NCI-H1436 treated with DMSO at 0.1 percent for 48 hours (cell line): ENCODE data around the gene OAS1.

Source experiments
- DNase-seq: peaks from one replicate; lab custom pipeline; 2025; lab: John Stamatoyannopoulos, UW

Gene OAS1

GRCh38 chr12:112906712-112907414 is at the start of gene OAS1:
OAS1 (plus strand) TSS chr12:112906962; CDS start chr12:112907040, 78 bp downstream.
- no peak for DNase-seq

DNA sequence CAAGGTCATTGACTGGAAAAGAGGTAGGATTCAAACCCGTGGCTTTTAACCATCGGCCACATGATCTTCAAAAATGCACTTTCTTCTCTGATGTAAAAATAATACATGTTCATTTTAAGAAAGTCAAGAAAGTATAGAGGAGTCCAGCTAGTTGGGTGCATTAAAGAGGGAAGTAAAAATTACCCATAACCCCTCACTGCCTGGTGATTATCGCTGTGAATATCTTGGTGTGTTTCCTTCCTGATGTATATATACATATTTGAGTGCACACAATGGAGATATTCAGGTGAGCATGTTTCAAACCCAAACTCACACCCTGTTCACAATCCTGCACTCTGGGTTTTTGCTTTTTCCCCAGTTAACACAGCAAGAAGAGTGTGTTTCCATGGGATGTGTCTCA is 47.5 kb upstream of the OAS1 start:
- DNase-seq: no peak

GRCh38 chr12:112860181-112860580 is 46.6 kb upstream of the OAS1 start:
- DNase-seq: no peak

DNA sequence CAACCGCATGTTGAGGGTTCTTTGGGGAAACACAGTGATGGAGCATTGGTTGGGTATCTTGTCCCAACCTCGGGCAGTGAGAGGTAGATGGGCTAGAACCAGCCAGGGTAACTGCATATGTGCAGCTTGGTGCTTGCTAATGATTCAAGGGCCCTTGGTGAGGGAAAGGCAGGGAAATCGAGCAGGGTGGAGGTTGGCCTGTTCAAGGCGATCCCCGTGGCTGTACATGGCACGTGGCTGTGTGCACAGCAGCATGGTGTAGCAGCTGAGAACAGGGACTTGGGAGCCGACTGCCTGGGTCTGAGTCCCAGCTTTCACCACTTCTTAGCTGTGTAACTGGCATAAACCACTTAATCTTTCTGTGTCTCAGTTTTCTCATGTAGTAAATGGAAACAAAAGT is 45.5 kb upstream of the OAS1 start:
- DNase-seq: no peak

GRCh38 chr12:112862636-112863290 is 44.0 kb upstream of the OAS1 start:
- no peak for DNase-seq

DNA sequence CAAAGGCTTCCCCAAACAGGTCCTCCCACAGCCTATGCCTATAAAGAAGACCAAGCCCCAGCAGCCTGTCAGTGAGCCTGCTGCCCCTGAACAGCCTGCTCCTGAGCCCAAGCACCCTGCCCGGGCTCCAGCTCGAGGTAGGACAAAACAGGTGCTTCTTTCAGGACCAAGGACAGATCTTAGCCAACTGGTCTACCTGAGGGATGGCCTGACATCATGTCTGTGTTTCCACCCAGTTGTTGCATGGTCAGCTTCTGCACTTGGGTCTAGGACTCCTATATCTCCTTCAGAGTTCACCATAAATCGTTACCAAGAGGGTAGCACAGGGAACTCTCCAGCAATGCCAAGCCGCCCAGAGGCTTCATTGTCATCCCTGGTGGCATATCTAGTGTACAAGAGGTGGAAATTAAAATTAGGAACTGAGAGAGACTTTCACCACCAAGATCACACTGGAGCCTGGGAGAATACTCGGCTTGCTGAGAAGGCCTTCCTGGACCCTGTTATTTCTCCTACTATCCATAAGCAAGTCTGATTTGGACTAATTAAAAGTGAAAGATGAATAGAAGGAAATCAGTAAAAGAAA is 38.2 kb upstream of the OAS1 start:
- no peak for DNase-seq

GRCh38 chr12:112869091-112869490 is 37.7 kb upstream of the OAS1 start:
- DNase-seq: no peak

GRCh38 chr12:112869778-112870177 is 37.0 kb upstream of the OAS1 start:
- DNase-seq: no peak

GRCh38 chr12:112870267-112870980 is 36.3 kb upstream of the OAS1 start:
- no peak for DNase-seq

- no peak for DNase-seq
These were observed 31.2 kb upstream of the OAS1 start for GRCh38 chr12:112875608-112876007.

GRCh38 chr12:112876506-112876905 is 30.3 kb upstream of the OAS1 start:
- no peak for DNase-seq

DNA sequence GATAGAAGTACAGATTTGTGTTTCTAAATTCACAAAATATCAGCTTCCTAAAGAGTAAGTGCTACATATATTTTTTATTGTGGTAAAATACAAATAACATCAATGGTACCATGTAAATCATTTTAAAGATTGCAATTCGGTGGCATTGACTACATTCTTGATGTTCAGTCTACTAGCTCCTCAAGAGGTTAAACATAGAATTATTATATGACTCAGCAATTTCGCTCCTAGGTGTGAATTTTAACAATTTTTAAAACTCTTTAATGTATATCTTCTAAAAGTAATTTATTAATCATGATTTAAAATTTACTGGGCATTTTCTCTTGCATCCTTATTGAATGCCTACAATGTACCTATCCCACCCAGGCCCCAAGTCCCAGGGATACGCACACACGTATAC is 29.8 kb upstream of the OAS1 start:
- DNase-seq: no peak

- no peak for DNase-seq
These were observed 28.3 kb upstream of the OAS1 start for GRCh38 chr12:112878488-112878887.

DNA sequence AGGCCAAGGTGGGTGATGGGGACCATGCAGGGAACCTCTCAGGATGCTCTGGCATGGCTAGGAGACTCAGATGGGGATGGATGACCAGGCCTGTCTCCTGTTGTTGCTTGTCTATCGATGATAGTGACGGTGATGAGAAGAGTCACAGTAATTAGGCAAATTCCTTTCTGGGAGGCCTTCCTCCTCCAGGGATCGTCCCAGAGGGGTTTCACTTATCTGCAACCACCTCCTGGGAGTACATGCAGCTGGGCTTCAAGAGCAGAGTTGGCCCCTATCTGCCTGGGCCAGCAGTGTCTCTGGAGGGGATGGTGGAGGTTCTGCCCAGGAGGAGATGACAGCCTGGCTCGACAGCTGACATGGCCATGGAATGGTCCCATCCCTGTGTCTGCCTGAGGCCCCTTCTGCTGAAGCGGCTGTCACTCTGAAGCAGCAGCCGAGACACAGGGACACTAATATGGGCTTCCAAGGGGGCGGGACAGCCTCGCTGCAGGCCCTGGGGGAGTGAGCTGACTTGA is 27.5 kb upstream of the OAS1 start:
- no peak for DNase-seq

DNA sequence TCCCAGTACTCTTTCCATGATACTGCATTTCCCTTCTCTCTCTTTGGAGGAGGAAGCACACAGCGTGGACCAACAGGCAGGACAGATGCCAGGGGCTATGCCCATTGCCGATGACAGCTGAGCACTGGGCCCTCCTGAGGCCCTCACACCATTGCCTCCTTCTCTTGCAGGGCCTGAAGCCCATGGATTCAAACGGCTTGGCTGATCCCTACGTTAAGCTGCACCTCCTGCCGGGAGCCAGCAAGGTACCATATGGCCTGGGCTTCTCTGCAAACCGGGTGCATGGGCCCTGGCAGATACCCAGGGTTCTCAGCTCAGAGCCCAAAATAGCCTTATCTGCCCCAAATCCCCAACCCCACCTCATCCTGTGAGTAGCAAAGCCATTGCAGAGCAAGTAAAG is 25.2 kb upstream of the OAS1 start:
- DNase-seq: no peak

DNA sequence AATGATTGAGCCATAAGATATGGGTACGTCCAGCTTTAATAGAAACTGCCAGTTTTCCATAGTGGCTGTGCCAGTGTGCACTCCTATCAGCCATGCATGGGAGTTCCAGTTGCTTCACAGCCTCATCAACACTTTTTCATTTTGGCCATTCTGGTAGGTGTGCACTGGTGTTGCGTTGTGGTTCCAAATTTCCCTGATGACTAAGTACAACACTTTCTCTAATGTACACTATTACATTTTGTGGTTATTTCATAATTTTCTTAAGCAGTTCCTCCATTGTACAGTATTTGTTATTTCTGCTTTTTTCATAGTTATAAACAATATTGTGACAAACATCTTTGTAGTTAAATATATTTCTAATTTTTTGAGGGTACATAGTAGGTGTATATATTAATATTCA is 21.5 kb upstream of the OAS1 start:
- no peak for DNase-seq

DNA sequence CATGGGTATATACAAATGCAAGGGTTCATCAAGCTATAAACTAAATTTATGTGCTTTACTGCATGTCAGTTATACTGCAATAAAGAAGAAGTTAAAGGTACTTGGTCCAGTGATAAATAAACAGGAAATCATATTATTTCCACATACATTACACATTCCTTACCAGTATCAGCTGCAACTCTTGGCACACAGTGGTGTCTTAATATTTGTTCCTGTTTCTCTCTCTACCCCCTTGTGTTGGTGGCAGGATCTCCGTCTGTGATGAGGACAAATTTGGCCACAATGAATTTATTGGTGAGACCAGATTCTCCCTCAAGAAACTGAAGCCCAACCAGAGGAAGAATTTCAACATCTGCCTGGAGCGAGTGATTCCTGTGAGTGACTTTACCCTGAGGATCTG is 19.2 kb upstream of the OAS1 start:
- no peak for DNase-seq

GRCh38 chr12:112891093-112892024 is 15.4 kb upstream of the OAS1 start:
- no peak for DNase-seq

- no peak for DNase-seq
These were observed 13.9 kb upstream of the OAS1 start for GRCh38 chr12:112892856-112893255.

DNA sequence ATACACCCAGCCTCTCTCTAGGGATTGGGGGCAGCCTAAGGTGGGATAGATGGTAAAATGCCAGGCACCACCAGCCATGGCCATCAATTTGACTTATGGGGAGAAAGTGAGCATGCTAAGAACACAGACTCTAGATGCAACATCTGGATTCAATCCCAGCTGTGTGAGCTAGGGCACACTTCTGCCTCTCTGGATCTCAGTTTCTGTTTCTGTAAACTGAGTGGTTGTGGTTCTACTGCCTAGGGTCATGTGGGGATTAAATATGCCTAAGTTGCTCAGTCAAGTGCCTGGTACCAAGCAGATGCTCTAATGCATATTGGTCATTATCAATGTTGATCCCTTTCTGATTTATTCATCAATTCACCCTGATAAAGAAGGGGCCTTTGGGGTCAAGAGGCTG is 12.6 kb upstream of the OAS1 start:
- no peak for DNase-seq

DNA sequence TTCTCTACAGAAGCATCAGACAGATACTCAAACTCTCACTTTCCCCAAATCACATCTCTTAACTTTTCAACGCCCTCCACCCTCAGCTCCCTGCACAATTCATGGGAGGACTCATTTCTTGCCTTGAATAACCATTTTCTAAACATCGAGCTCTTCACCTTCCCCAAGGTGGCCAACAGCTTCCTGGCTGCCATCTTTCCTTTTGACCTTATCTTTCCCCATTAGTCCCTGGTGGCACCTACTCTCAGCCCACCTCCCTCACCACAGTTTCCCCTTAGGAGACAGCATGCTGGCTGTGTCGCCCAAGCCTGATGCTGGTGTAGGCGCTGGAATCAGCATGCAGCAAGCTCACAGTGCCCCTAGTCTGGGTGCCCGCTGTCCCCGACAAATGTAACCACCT is 8.4 kb upstream of the OAS1 start:
- DNase-seq: no peak
